ENCODE measurements around the gene EDAR. TPM values are rescaled to one million over a fixed set of nuclear protein-coding genes. Genes with fewer than 3 reads are reported as not detected.

EDAR gene
- total RNA-seq, 2 donors from 2014 or later, result 0.43 to 0.46 TPM

DNA sequence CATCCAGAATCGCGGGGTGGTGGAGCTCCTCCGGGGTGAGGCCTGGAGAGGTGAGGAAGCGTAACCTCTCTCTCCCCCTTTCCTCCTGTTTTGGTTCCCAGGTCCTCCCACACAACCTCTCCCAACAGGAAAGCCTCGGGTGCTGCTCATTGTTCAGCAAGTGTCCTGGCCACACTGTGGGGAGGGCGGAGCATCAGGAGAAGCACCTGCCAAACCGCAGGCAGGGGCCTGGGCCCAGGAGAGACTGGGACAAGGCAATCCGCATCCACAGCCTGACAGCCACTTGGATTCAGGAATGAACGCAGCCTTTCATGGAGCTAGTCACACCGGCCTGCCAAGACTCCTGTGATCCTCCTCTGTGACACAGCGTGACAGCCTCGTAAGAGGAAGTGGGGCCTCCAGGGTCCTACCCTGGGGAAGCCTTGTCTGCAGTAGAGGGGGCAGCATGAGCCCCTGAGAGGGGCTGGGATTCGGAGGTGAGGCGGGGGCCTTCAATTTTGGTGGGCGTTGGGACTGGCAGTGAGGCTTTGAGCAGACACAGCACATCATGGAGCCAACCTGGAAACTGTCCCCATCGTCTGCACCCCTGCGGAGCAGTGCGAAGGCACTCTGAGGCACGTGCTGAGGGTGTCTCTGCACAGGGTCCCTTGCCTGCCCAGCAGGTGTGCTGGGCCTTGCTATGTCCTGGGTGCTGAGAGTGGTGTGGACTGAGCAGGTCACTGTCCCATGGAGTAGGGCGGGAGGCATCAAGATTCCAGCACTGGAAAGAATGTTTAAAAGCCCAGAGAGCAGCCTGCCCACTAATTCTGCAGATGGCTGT, 62.2 kb downstream of the EDAR start:
- no peak for ATAC-seq
- H3K36me3 Mint-ChIP-seq, result no peaks in the 10 kb centered on the region
- DNase-seq (ENCODE audit: low spot score in 2 of 2), result no peak
- no peak overlapping the region for H3K27ac Mint-ChIP-seq
- H3K9me3 Mint-ChIP-seq, result no peaks in the 10 kb centered on the region

DNA sequence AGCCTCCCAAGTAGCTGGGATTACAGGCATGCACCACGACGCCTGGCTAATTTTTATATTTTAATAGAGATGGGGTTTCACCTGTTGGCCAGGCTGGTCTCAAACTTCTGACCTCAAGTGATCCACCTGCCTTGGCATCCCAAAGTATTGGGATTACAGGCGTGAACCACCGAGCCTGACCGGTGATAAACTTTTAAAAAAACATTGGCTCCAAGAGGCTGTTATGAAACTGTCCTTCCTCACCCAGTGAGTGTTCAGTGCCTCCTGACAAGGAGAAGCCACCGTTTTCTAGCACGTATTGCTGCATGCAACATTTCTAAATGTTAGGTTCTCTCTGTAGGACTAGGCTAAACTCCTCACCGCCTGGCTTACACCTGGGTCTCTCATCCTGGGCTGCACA, 63.3 kb downstream of the EDAR start:
- H3K9me3 Mint-ChIP-seq, result no peaks in the 10 kb centered on the region
- H3K36me3 Mint-ChIP-seq, result no peaks in the 10 kb centered on the region
- ATAC-seq (no peak), DNase-seq (ENCODE audit: low spot score in 2 of 2) (no peak)
- no peak overlapping the region for H3K27ac Mint-ChIP-seq

DNA sequence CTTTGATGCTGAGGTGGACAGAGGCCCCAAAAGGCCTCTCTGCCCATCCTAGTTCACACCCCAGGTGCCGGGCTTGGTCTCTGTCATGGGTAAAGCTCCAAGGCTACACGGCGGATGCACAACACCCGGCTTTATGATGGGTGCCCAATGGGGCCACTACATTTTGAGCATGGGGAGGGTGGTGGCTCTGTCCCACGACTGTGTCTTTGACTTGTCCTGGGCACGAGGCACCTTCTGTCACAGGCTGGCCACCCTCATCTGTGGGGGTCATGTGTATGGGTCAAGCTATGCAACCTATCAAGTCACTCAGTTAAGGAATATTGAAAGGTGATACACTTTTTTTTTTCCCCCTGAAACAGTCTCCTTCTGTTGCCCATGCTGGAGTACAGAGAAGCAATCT, 63.7 kb downstream of the EDAR start:
- ATAC-seq (no peak), DNase-seq (ENCODE audit: low spot score in 2 of 2) (no peak)
- H3K36me3 Mint-ChIP-seq, result no peaks in the 10 kb centered on the region
- H3K27ac Mint-ChIP-seq, result no peak overlapping the region
- H3K9me3 Mint-ChIP-seq, result no peaks in the 10 kb centered on the region

DNA sequence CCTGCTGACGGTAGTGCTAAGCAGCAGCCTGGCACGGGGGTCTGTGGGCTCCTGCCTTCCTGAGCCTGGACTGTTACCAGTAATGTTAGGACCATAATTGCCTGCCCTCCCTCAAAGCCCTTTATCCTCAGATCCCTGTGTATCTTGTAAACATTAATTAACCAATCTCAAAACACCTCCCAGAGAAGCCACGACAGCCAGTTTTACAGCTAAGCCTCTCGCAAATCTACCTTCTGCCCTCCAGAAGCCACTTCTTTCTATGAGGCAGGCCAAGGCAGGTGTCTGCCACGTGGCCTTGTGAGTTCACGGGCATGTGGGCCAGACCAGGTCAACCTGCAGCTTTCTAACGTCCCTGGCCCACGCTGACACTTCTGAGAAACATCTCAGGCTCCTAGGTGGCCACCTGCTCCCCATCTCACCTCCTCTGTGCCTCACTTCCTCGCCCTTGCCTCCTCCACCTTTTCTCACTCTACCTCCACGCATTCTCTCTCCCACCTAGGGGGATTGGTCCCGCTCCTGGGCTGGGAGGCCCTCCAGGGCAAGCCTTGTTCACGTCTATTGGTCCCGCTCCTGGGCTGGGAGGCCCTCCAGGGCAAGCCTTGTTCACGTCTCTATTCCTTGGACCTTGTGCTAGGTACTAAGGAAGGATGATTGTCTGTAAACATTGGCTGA, 64.3 kb downstream of the EDAR start:
- ATAC-seq, result no peak
- no peaks in the 10 kb centered on the region for H3K36me3 Mint-ChIP-seq

DNA sequence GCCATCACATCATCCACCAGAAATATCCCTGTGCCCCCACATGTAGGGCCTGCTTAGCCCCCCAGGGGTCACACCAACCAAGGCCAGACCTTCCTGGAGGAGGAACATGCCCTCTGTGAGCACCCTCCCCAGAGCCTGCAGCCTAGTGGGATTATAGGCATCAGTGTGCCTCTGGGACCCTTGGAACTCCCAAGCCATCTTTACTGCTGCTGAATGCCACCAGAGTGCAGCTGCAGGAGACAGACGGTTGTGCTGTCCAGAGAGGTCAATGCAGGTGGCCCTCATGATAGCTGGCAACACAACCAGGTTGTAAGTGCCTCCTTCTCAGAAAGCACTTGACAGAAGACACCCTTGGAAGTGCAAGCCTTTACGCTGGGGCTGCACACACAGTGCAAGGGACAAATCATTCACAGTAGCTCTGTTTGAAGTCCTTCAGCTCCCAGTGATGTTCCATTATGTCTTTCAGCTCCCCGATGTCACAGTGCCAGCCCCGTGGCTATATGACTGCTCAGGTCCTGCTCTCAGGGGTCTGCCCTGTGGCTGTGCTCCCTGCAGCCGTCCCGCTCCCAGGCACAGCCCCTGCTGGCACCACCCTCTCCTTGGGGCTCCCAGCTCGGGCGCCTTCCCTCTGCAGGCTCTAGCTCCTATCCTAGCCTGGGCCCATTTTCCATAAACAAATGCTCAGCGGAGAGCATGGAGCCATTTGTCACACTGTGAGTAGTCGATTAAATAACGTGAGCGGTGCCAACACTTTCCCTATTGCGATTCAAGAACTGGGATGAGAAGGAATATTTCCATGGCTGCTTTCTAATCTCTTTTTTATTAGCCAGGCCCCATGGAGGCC, 65.1 kb downstream of the EDAR start:
- ATAC-seq, result no peak
- Mint-ChIP-seq H3K9me3 (no peaks in the 10 kb centered on the region), H3K36me3 (no peaks in the 10 kb centered on the region), H3K27ac (peak overlapping the region in 1 of 2 donors; percentile 45)
- no peak for DNase-seq (ENCODE audit: low spot score in 2 of 2)

More for the DNA sequence above, 64.3 kb downstream of the EDAR start:
- H3K9me3 Mint-ChIP-seq, result no peaks in the 10 kb centered on the region
- H3K27ac Mint-ChIP-seq, result no peak overlapping the region
- DNase-seq (ENCODE audit: low spot score in 2 of 2), result no peak

DNA sequence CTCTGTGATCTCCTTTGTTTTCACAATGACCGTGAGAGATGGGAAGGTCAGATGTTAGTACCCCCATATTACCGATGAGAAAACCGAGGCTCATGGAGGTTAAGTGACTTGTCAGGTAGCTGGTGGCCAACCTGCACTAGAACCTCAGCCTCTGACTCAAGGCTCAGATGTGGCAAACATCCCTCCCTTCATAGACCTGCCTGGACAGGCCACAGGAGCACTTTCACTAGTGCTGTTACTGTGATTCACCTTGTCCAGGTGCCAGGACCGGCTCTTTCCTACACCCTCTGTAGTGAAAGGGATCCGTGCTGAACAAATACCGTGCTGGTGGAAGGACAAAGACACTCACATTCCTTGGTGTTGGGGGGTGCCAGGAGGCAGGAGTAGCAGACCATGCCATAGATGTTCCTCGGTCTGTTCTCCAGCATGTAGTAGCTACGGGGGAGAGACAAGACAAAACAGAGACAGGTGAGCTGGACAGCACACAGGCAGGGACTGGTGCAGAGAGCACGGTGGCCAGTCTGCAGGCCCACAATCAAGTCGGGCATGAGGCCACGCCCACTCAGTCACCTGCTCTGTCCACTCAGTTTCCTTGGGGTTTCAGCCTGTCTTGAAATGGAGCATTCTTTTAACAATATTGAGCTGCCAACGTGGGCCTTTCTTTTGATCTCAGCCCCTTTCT, 65.9 kb downstream of the EDAR start:
- H3K27ac Mint-ChIP-seq, result peak overlapping the region in 1 of 2 donors; percentile 45
- H3K36me3 Mint-ChIP-seq, result no peaks in the 10 kb centered on the region
- H3K9me3 Mint-ChIP-seq, result no peaks in the 10 kb centered on the region
- DNase-seq (ENCODE audit: low spot score in 2 of 2), result no peak
- no peak for ATAC-seq

DNA sequence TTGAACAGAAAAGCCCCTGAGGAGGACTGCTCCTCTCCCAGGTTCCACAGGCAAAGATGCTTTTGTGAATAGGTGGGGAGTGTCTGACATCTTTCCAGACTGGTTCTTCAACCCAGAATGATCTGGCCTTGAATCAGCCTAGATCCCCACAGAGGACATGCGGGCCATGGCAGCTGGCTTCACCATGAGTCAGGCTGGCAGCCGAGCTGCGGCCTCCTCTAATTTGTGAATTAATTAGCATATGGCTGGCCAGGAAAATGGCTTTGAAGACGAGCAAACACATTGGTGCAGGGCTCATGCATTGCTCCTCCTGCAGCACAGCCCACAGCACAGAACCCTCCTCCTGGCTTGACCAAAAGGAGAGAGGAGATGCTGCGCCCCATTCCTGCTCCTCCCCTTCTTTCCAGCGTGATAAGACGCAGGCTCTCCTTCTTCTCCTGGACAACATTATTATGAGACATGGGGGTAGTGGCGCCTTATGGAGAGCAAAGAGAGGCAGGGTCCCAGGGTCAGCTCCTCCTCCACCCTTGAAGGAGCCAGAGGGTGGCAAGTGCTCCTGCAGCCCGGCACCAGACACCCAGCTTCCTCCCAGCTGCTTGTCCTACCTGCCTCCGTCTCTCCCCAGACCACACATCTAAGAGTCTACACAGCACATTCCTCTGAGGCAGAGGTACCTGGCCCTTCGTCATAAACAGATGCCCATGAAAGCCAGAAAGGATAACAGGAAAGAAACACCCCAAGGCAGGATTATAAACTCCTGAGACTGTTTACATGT, 66.7 kb downstream of the EDAR start:
- ATAC-seq (no peak), DNase-seq (ENCODE audit: low spot score in 2 of 2) (no peak)
- Mint-ChIP-seq H3K9me3 (no peaks in the 10 kb centered on the region), H3K36me3 (no peaks in the 10 kb centered on the region), H3K27ac (peak overlapping the region; percentile 45 to 92)

DNA sequence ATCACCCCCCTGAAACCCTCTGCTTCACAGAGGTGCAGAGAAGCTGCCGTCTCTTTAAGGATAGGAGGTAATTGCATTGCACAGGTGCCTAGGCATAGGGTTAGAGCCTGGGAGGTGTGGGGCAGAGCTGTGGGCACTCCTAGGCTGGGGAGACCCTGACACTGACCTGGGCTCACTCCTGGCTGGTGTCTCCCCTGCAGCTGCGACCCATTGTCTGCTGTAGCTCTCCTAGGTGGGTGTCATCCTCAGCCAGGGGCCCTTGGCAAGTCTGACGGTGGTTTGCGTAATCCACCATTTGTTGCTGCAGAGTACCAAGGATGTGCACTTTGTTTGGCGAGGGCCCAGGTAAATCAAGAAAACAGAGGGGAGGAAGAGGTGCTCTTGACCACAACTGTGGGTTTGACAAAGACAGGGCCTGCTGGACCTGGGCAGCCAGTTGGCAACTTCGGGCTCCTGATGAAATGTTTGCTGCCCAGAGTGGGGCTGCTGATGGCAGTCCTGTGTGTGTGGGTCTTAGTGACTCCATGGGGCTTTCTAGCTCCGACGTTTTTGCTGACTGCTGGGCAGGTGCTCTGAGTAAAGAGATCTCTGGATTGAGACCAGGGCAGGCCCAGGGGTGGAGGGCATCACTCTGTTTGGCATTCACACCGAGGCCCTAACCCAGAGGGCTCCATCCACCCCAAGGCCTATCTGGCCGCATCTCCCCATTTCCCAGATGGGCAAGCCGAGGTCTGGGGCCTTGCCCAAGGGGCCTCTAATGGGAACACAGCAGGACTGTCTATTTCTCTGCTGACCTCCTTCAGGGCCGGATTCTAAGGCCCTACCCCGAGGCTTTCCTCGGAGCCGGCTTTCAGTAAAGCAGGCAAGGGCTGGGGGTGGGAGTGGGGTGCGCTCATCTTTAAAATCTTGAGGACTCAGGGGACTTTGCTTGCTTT, 67.7 kb downstream of the EDAR start:
- H3K36me3 Mint-ChIP-seq, result no peaks in the 10 kb centered on the region
- no peaks in the 10 kb centered on the region for H3K9me3 Mint-ChIP-seq
- ATAC-seq (no peak), DNase-seq (ENCODE audit: low spot score in 2 of 2) (peak in 1 of 2 donors; percentile 26)
- no peak overlapping the region for H3K27ac Mint-ChIP-seq

DNA sequence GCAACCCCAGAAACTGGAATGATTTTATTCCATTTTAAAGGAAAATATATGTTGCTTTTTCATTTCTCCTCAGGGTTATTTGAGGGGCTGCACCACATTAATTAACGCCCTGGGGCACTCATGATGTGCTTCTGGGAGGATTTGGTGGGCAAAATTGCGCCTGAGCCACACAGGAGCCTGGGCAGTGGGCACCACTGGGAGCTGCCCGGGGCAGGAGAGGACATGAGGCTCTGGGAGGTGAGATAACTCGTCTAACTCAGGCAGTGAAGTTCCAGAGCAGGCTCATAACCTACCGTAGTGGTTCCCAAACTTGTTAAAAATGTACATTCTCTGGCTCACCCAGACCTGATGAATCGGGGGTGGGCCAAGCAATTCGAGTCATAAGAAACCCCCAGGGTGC, 68.3 kb downstream of the EDAR start:
- no peaks in the 10 kb centered on the region for H3K9me3 Mint-ChIP-seq
- peak in 1 of 2 donors; percentile 26 for DNase-seq (ENCODE audit: low spot score in 2 of 2)
- H3K27ac Mint-ChIP-seq, result no peak overlapping the region

DNA sequence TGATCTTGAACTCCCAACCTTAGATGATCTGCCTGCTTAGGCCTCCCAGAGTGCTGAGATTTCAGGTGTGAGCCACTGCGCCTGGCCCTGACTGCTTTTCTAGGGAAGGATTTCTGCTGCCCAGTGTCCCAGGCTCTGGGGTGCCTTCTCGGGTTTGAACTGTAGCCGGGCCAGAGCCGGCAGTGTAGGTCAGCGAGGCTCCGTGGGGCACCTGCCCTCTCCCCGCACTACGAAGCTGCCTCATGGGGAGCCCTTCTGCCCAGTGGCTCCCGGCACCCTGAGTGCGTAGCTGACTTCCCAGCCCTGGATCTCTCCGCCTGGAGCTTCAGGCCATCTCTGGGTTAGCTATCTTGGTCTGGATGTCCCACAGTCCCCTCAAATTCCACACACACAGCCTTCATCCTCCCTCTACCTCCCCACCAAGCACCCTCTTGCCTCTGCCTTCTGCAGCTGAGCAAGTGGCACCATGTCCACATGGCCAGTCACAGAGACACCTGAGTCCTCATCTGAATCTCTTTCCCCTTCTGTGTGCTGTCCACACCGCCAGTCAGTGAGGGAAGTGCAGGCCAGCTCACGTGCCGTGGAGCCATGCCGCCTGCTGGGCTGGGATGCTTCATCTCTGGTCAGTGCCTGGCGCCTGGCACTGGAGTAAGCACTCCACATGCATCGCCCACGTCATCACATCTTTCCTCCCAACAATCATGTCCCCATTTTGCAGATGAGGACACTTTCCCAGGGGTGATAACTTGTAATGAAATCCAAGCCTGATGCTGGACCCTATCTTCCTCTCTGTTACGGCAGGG, 69.2 kb downstream of the EDAR start:
- no peak for ATAC-seq
- H3K36me3 Mint-ChIP-seq, result no peaks in the 10 kb centered on the region
- H3K9me3 Mint-ChIP-seq, result no peaks in the 10 kb centered on the region
- peak overlapping the region in 1 of 2 donors; percentile 68 for H3K27ac Mint-ChIP-seq
- peak in 1 of 2 donors; percentile 48 for DNase-seq (ENCODE audit: low spot score in 2 of 2)

More for the DNA sequence above, 68.3 kb downstream of the EDAR start:
- ATAC-seq, result no peak
- H3K36me3 Mint-ChIP-seq, result no peaks in the 10 kb centered on the region

DNA sequence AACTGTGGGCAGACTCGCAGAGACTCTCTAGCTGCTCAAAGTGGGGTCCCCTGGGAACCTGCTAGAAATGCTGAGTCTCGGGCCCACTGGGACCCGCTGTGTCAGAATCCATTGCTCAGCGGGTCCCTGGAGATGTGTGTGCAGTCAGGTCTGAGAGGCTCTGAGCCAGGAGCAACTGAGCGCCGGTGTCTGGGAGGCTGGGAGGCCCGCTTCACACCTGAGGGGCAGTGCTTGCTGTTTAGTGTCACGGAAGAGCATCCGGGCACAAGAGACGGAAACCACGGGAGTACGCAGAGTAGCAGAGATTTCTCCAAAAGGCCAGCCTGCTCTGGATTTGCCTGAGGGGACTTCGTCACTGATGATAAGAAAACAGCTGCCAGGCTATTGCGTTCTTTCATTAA, 70.1 kb downstream of the EDAR start:
- ATAC-seq (no peak), DNase-seq (ENCODE audit: low spot score in 2 of 2) (no peak)
- Mint-ChIP-seq H3K9me3 (no peaks in the 10 kb centered on the region), H3K36me3 (no peaks in the 10 kb centered on the region), H3K27ac (no peak overlapping the region)

DNA sequence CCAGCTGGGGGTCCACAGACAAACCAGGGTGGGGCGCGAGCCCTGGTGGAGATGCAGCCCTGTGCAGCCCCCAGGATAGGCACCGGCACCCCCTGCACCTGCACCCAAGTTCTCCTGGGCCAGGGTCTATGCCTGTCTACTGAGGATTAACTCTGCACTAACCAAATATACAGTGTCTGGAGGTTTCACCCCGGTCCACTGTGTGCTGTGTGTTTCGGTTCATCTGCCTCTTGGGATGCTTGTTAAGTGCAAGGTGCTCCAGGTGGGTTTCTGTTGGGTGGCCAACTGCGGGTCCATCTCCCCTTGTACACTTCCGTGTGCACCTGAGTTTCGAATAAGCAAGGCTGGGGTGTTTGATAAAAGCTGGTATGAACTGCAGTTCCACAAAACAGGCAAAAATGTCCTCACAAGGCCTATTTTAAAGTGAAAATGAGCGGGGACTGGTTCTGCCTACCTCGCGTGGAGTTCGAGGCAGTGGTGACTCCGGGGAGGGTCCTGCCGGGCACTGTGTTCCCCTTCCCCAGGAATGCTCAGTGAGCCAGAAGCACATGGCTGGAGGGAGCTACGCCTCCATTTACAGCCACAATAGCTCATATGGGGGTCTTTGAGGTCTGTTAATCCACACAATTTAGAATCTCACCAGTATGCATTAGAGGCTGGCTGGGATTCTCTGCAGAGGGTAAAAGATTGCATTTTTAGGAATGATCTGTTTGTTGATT, 70.7 kb downstream of the EDAR start:
- Mint-ChIP-seq H3K9me3 (no peaks in the 10 kb centered on the region), H3K27ac (peak overlapping the region in 1 of 2 donors; percentile 60), H3K36me3 (no peaks in the 10 kb centered on the region)
- DNase-seq (ENCODE audit: low spot score in 2 of 2) (peak in 1 of 2 donors; percentile 44), ATAC-seq (no peak)

DNA sequence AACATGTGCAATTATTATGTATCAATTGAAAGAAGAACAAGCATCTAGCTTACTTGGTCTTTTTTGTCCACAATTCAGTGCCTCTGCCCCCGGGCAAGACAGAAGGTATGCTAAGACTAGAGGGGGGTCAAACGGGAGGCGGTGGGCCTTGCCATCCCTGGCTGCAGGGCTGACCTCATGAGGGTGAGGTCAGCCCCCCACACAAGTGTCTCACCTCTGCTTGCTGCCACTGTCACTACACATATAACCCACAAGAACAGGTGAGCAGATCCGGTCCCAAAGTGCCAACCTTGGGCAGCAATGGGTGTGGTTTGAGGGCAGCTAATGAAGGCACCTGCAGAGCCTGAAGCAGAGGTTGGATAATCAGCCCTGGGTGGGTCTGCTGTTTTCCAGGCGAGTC, 71.5 kb downstream of the EDAR start:
- H3K36me3 Mint-ChIP-seq, result no peaks in the 10 kb centered on the region
- H3K27ac Mint-ChIP-seq, result peak overlapping the region in 1 of 2 donors; percentile 84
- ATAC-seq, result no peak
- no peaks in the 10 kb centered on the region for H3K9me3 Mint-ChIP-seq
- no peak for DNase-seq (ENCODE audit: low spot score in 2 of 2)

Data from activated naive CD4-positive, alpha-beta T cell treated with anti-CD3 and anti-CD28 coated beads, Interleukin-2, amount 50 U/mL, for 72 hours (primary cell).